GM11168 (cell line): ENCODE results near the gene APH1B.

Experiments
- in situ Hi-C: fragments of 300-500 bp; cut with MboI; formaldehyde crosslinking; loops from one replicate; pipeline ENCODE4 v1.12.0; 2022; ENCODE audit warnings: low sequenced_read_pairs; ENCODE audit not compliant: unreplicated experiment

APH1B gene

DNA sequence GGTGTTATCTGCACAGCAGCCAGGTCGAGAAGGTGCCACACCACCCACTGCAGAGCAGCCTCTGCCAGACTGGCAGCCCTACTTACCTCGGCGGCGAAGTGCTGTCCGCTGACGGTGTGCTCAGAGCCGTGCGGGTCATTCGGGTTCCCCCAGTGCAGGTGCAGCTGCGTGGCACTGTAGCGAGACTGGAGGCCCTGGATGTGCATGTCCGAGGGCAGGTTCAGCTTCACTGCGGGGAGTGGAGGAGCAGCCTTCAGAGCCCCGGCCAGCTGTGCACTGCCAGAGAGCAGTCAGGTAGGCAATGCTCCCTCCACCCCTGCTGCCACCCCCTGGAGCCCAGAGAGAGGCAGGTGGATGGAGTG, 68.0 kb downstream of the APH1B start:
- in situ Hi-C loops, result no loop called here

DNA sequence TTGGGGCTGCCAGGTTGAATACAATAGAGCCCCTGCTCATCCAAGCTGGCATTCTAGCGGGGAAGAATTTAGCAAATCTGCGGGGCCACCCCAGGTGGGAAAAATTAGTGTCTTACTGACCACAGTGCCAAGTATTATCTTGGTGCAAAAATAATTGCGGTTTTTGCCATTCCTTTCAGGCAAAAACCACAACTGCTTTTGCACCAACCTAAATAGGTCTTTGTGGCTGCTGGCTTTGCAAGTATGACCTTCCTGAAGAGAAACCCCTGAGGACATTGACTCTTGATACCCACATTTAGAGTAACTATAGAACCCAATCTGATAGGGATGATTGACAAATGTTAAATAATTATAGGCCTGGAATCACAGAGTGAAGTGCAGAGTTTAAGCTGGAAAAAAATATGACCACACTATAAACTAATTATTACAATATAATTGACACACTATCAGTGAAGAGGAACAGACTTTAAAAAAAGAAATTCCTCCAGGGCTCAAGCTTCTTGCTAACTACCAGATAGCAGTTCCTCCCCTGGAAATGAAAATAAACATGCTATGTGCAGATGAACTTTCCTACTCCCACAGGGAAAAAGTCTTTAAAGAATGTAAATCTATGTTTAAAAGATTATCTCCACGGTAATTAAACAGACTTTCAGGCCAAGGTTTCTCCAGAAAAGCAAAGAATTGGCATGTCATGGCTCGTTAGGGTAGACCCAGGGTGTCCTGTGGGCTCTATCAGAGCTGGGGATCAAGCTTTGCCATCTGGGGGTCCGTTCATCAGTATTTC, 69.9 kb downstream of the APH1B start:
- in situ Hi-C loops, result no loop called here

- in situ Hi-C loops, result no loop called here
These were observed 71.0 kb downstream of the APH1B start for GRCh38 chr15:63348392-63348791.

DNA sequence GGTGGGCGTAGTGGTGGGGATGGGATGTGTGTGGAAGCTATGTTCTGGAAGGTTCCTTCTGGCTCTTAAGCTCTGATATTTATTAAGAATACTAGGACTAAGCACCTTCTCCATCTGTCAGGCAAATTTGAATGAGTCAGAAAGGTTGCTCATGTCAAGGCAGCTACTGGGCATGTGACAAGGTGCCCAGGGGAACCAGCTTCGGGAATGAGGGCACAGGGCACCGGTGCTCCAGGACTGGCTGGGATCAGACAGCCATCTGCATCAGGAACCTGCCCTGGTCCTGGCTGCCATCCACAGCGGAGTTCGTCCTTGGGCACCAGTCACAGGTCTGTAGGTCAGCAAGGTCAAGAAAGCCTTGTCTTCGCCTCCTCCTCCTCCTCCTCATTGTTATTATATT, 71.8 kb downstream of the APH1B start:
- in situ Hi-C loops, result no loop called here

DNA sequence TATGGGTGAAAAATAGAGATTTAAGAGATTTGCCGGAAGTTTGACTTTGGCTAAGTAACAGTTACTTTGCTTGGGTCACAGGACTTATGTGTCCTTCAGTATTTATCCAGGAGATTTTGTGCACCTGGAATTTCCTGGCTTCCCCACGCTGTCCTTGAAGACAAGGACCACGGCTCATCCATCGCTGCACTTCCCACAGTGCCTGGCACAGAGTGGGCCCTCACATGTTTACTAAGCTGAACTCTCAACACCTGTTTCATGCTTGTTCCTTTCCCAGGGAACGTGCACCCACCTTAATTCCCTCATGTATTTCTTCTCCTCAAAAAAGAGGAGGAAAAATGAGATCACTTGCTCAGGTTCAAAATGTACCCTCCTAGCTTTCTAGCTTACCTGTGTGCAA, 72.2 kb downstream of the APH1B start:
- in situ Hi-C loops, result no loop called here

DNA sequence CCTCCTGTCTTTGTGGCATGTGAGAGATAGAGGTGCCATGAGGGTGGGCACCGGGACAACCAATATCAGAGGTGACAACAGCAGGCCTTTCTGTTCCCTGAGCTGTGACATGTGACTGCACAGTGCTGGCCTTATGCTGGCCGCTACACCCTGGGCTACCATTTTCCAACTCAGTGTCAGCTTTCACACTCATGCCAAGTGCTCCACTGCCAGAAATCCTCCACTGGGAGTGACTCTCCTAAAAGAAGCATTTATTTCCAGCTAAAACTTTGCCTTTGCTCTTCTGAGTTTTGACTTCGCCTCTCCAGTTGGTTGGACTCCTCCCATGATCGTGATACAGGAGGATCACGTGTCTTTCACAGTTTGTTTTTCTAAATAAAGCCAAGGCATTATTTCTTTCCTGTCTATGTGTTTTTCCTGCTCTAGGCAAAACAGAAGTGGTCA, 72.8 kb downstream of the APH1B start:
- in situ Hi-C loops, result no loop called here

- in situ Hi-C loops, result no loop called here
These were observed 73.8 kb downstream of the APH1B start for GRCh38 chr15:63351170-63351569.

GRCh38 chr15:63352808-63353207, 75.4 kb downstream of the APH1B start:
- in situ Hi-C loops, result no loop called here

- in situ Hi-C loops, result no loop called here
These were observed 75.9 kb downstream of the APH1B start for GRCh38 chr15:63353261-63353660.

- in situ Hi-C loops, result no loop called here
These were observed 76.5 kb downstream of the APH1B start for GRCh38 chr15:63353887-63354286.

- in situ Hi-C loops, result no loop called here
These were observed 77.6 kb downstream of the APH1B start for GRCh38 chr15:63354821-63355650.

- in situ Hi-C loops, result no loop called here
These were observed 79.7 kb downstream of the APH1B start for GRCh38 chr15:63357061-63357460.

- in situ Hi-C loops, result no loop called here
These were observed 80.3 kb downstream of the APH1B start for GRCh38 chr15:63357731-63358130.

GRCh38 chr15:63358241-63359029, 81.0 kb downstream of the APH1B start:
- in situ Hi-C loops, result no loop called here
